GM13977 (cell line): ENCODE results near the gene PTCHD4.
A peak's percentile ranks its signal among the peaks of the same experiment; 100 is the strongest.

ENCODE experiments used
- DNase-seq: peaks from one replicate; pipeline ENCODE4 v3.0.0; 2012; ENCODE audit warnings: low spot score
- in situ Hi-C: fragments of 300-500 bp; cut with MboI; formaldehyde crosslinking; loops from one replicate; pipeline ENCODE4 v1.12.0; 2022; ENCODE audit warnings: low sequenced_read_pairs, low pct_unique_long_range_greater_than_20kb, mixed read lengths, inconsistent platforms; ENCODE audit not compliant: unreplicated experiment
- TF ChIP-seq, protein P1 (sequence below): IDR thresholded peaks from 2 replicates; pipeline ENCODE4 v1.5.1; 2012; ENCODE audit warnings: mild to moderate bottlenecking, control low read depth; ENCODE audit not compliant: insufficient read depth; ENCODE audit errors: extremely low read depth, missing control alignments

Gene PTCHD4

DNA sequence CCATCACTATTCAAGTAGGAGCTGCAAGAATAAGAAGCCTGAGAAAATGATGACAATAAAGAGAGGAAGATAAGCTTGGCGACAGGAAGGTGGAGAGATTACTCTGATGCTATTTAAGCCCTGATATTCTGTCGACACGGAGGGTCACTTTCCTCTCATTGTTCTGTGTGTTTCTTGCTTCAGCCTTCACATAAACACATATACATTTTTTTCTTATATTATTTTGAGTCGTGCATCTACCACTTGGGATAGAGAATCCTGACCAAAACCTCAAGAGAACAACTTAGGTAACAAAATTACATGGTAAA, 10.5 kb downstream of the PTCHD4 start:
- no peak for DNase-seq
- in situ Hi-C loops = no loop called here

DNA sequence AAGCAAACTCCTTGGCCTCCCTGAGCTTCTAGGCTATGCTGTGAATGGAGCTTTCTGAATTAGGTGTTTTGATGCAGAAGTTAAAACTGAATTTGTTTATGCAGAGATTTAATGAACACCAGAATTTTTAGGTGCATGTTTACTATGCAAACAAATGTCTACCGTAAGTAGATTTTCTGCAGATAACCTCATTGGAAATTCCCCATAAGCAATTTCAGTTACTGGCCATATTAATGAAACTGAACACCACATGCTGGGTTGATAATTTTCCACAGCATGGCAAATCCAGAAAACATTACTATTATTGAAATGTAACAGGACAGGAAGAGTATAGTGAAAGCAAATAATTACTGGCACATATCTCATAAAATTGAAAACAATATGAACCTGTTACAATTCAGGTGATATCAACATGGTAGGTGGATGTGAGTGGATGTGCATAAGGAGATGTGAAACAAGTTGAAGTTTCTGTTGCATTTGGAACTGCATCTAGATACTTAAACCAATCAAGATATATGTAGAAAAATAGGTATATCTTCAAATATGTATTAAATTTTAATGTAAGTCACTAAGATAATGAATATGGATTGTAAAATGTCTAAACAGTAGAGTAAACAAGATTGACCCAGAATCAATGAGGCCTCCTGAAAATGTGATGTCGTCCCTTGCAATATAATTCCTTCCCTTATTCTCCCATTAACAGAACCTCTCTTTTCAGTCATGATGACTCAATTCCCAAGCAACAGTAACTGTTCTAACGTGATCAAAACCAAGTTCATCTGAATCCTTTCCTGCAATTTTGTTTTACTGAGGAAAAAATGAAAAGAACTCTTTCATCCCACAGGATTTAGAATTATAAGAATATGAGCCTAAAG, 11.0 kb downstream of the PTCHD4 start:
- TF ChIP-seq, protein P1, sequence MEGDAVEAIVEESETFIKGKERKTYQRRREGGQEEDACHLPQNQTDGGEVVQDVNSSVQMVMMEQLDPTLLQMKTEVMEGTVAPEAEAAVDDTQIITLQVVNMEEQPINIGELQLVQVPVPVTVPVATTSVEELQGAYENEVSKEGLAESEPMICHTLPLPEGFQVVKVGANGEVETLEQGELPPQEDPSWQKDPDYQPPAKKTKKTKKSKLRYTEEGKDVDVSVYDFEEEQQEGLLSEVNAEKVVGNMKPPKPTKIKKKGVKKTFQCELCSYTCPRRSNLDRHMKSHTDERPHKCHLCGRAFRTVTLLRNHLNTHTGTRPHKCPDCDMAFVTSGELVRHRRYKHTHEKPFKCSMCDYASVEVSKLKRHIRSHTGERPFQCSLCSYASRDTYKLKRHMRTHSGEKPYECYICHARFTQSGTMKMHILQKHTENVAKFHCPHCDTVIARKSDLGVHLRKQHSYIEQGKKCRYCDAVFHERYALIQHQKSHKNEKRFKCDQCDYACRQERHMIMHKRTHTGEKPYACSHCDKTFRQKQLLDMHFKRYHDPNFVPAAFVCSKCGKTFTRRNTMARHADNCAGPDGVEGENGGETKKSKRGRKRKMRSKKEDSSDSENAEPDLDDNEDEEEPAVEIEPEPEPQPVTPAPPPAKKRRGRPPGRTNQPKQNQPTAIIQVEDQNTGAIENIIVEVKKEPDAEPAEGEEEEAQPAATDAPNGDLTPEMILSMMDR = no peak
- in situ Hi-C loops = no loop called here
- no peak for DNase-seq

More for the DNA sequence above, 10.5 kb downstream of the PTCHD4 start:
- TF ChIP-seq, protein P1 = no peak

DNA sequence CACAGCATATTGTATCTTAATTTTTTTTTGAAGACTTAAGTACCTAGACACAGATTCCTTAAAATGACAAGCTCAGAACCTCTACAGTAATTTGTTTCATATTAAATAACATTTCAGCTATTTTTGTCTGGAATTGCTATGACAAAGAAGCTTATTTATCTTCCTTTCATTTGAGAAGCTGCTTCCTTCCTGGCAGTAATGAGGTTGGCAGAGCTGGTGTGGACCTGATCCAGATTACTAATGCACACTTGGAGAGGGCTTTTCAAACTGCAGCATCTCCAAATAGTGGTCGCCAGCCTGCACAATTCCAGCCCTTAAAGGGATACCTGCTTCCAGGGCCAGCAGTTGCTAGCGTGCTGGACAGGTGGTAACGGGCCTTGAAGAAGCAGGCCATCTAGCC, 12.1 kb downstream of the PTCHD4 start:
- no peak for DNase-seq

DNA sequence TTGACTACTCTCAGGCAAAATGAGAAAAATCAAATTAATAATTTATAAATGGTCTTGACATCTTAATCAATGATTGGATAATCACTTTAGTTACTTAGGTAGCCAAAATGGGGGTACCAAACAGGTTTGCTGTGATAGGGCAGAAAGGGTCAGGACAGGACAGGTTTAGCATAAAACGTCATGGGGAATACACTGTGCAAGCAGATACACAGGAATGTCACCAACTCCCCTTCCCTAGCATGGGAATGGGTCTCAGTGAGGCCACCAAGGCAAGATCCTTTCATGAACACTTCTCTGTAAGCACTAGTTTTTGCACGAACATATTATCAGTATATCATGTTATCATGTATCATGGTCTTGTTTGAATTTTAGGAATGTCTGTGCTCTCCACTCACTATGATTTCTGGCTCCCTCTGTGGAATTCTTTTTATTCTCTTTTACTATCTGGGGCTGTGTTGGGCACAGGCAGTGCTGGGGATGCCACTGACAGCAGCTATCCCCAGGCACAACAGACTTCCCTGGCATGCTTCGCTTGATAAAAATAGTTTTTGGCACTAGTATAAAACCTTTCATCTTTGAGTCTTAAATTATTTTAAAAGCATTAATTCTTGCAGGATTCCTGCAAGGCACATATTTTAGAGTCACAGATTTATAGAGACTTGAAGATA, 18.3 kb downstream of the PTCHD4 start:
- DNase-seq = no peak
- in situ Hi-C loops = no loop called here
- TF ChIP-seq, protein P1 = no peak

More for the DNA sequence above, 12.1 kb downstream of the PTCHD4 start:
- in situ Hi-C loops = no loop called here
- TF ChIP-seq, protein P1 = no peak

DNA sequence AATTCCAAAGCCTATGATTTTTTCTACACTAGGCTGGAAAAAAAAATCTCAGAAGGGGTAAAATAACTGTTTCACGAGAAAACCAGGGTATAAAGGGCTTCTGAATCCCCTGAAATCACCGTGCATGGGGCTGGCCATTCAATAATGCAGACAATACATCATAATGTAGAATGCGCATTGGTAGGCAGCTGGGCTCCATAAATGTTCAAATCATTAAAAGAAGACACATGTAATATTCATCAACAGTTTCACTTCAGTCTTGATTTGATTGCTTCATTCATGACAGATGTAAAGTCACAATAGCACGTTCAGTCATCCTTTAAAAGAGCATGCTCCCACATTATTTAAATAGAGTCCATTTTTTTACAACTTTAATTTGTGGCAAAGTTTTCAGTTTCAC, 20.5 kb downstream of the PTCHD4 start:
- in situ Hi-C loops = no loop called here
- DNase-seq = no peak
- TF ChIP-seq, protein P1 = no peak

DNA sequence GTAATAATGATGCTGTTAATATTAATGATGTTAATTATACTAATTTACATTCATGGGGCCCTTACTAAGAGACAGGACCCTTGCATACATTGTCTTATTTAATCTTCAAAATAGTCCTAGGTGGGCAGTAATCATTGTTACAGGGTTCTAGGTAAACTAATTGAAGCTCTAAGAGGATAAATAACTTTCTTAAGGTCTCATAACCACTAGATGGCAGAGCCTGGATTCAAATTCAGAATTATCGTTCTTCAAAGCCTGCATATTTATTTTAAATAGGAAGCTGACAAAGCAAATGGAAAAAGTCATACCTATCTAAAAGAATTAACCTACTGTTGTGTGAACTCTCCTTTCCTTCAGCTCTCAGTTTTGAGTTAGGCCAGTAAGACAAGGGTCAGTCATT, 23.5 kb downstream of the PTCHD4 start:
- no peak for DNase-seq
- in situ Hi-C loops = no loop called here
- TF ChIP-seq, protein P1 = peak; percentile 24
